CD4-positive, alpha-beta T cell (primary cell): ENCODE results near the gene BRD1. TPM values are rescaled to one million over a fixed set of nuclear protein-coding genes. Genes with fewer than 3 reads are reported as not detected.
A peak's percentile ranks its signal among the peaks of the same experiment; 100 is the strongest.

ENCODE experiments used
- ATAC-seq: fragments of 200-7000 bp; cut with Tn5 transposase; one replicate; pipeline ENCODE4 v1.10.0; 2022; ENCODE audit warnings: mild to moderate bottlenecking; ENCODE audit not compliant: poor library complexity
- CTCF ChIA-PET: fragments of 350-600 bp; sonication (Branson Sonifier 250); formaldehyde crosslinking; loops from one replicate; lab custom pipeline; 2021; ENCODE audit warnings: antibody characterized with exemption, inconsistent platforms; lab: Charles Lee
- POLR2A ChIA-PET: fragments of 350-600 bp; sonication (Branson Sonifier 250); formaldehyde crosslinking; loops from one replicate; lab custom pipeline; 2021; ENCODE audit warnings: antibody characterized with exemption, inconsistent platforms; lab: Charles Lee
- DNase-seq, 14 experiments: peaks; one replicate each; pipeline ENCODE4 v3.0.0-alpha.2; 2013 to 2020; ENCODE audit warnings: mixed read lengths in 2 of 14
- H3K27ac ChIP-seq, 2 donors: one replicate each; pipeline versions ENCODE4 v1.5.1 to v1.7.0; 2013; ENCODE audit warnings: low read length in 2 of 2, low read depth in 1 of 2, mild to moderate bottlenecking in 1 of 2
- H3K27me3 ChIP-seq, 2 experiments: 1 replicate in 1 of 2; 2 replicates in 1 of 2; pipeline versions ENCODE4 v1.6.1 to v1.7.0; 2013; ENCODE audit warnings: low read length in 2 of 2, control low read depth in 1 of 2, mild to moderate bottlenecking in 1 of 2, moderate library complexity in 1 of 2; ENCODE audit not compliant: insufficient read depth in 2 of 2, control insufficient read depth in 1 of 2
- H3K36me3 ChIP-seq: one replicate; pipeline ENCODE4 v1.6.1; 2013; ENCODE audit warnings: low read length, control low read depth; ENCODE audit not compliant: insufficient read depth
- H3K4me1 ChIP-seq: one replicate; pipeline ENCODE4 v1.6.1; 2013; ENCODE audit warnings: low read length, control low read depth; ENCODE audit not compliant: insufficient read depth
- H3K4me3 ChIP-seq: one replicate; pipeline ENCODE4 v1.5.1; 2013; ENCODE audit warnings: mild to moderate bottlenecking, low read length, moderate library complexity
- H3K9me3 ChIP-seq, 2 experiments: 1 replicate in 1 of 2; 2 replicates in 1 of 2; pipeline versions ENCODE4 v1.6.1 to v1.7.0; 2013; ENCODE audit warnings: low read length in 2 of 2, mild to moderate bottlenecking in 2 of 2, control low read depth in 1 of 2, moderate library complexity in 1 of 2; ENCODE audit not compliant: control insufficient read depth in 1 of 2, insufficient read depth in 1 of 2
- H3K27ac Mint-ChIP-seq: one replicate; pipeline ENCODE4 v1.8.0; 2020; ENCODE audit warnings: mixed read lengths
- H3K27me3 Mint-ChIP-seq: one replicate; pipeline ENCODE4 v1.8.0; 2021; ENCODE audit warnings: mixed read lengths
- H3K36me3 Mint-ChIP-seq: one replicate; pipeline ENCODE4 v1.8.0; 2021; ENCODE audit warnings: low read depth, mixed read lengths
- H3K4me1 Mint-ChIP-seq: one replicate; pipeline ENCODE4 v1.8.0; 2021; ENCODE audit warnings: low read depth, mixed read lengths
- H3K4me3 Mint-ChIP-seq: one replicate; pipeline ENCODE4 v1.8.0; 2020; ENCODE audit warnings: mild to moderate bottlenecking, mixed read lengths
- H3K9me3 Mint-ChIP-seq: one replicate; pipeline ENCODE4 v1.8.0; 2020; ENCODE audit warnings: mixed read lengths
- CTCF ChIP-seq: fragments of 200-600 bp; IDR thresholded peaks from one replicate; pipeline ENCODE4 v1.8.0; 2022; ENCODE audit warnings: antibody characterized with exemption, mild to moderate bottlenecking
- intact Hi-C, 2 experiments: fragments of 100-400 bp; cut with DNase I in 1 of 2; cut with micrococcal nuclease in 1 of 2; formaldehyde crosslinking; loops; one replicate each; pipeline versions ENCODE4 v1.15.1 to v1.9.0; 2023 to 2025; cut with DNase I, micrococcal nuclease
- total RNA-seq, 174 experiments: library from RNA in 2 of 174; stranded (reverse) in 2 of 174; gene quantifications; one replicate each; pipeline ENCODE4 v1.2.3 and lab custom pipeline; 2021 to 2026

Gene BRD1
- total RNA-seq, 2 experiments from 2014 or later = 129 to 130 TPM

- intact Hi-C loops = loop anchor here in 1 of 2 experiments (5.0 to 10.0 kb wide), 2 partner anchors 419 to 672 kb away; no protein-coding TSS in a partner anchor
- ChIA-PET POLR2A (no interaction called here), CTCF (no interaction called here)
- peaks cover 0 to 8% of the 10 kb centered on the region in 2 experiments for H3K9me3 ChIP-seq
- peaks cover 28% of the 10 kb centered on the region for H3K4me1 ChIP-seq
- no peaks in the 10 kb centered on the region for H3K36me3 ChIP-seq
- Mint-ChIP-seq H3K27ac (no peak overlapping the region), H3K4me3 (no peak overlapping the region), H3K4me1 (peaks cover 16% of the 10 kb centered on the region), H3K9me3 (no peaks in the 10 kb centered on the region), H3K36me3 (no peaks in the 10 kb centered on the region), H3K27me3 (peaks cover 52% of the 10 kb centered on the region)
- DNase-seq (no peak), ATAC-seq (no peak)
- H3K4me3 ChIP-seq = no peak overlapping the region
- H3K27ac ChIP-seq = no peak overlapping the region
- no peak for TF ChIP-seq CTCF
- peaks cover 40 to 50% of the 10 kb centered on the region in 2 experiments for H3K27me3 ChIP-seq
These were observed 101.0 kb downstream of the BRD1 start for GRCh38 chr22:49726701-49727101.

- H3K36me3 Mint-ChIP-seq = no peaks in the 10 kb centered on the region
- no peaks in the 10 kb centered on the region for H3K9me3 Mint-ChIP-seq
- H3K9me3 ChIP-seq = peaks cover 0 to 8% of the 10 kb centered on the region in 2 experiments
- intact Hi-C loops = loop anchor here in 1 of 2 experiments (5.0 to 10.0 kb wide), 2 partner anchors 419 to 671 kb away; no protein-coding TSS in a partner anchor
- no peak for TF ChIP-seq CTCF
- H3K27ac ChIP-seq = no peak overlapping the region
- H3K4me1 Mint-ChIP-seq = peaks cover 16% of the 10 kb centered on the region
- ATAC-seq = no peak
- H3K27ac Mint-ChIP-seq = no peak overlapping the region
- no peak for DNase-seq
- H3K27me3 Mint-ChIP-seq = peaks cover 47% of the 10 kb centered on the region
- H3K4me3 ChIP-seq = no peak overlapping the region
- H3K4me3 Mint-ChIP-seq = peak overlapping the region; percentile 56
- peaks cover 37 to 46% of the 10 kb centered on the region in 2 experiments for H3K27me3 ChIP-seq
- POLR2A ChIA-PET = no interaction called here
- peaks cover 28% of the 10 kb centered on the region for H3K4me1 ChIP-seq
- H3K36me3 ChIP-seq = no peaks in the 10 kb centered on the region
- CTCF ChIA-PET = no interaction called here
These were observed 101.5 kb downstream of the BRD1 start for GRCh38 chr22:49726022-49726681.

GRCh38 chr22:49725516-49725915 lies 102.2 kb downstream of the BRD1 start:
- Mint-ChIP-seq H3K9me3 (no peaks in the 10 kb centered on the region), H3K36me3 (no peaks in the 10 kb centered on the region), H3K27me3 (peaks cover 41% of the 10 kb centered on the region), H3K27ac (no peak overlapping the region), H3K4me1 (peaks cover 16% of the 10 kb centered on the region), H3K4me3 (no peak overlapping the region)
- CTCF ChIA-PET = interaction anchor here (1.1 kb wide), 1 partner anchor 679 kb away, joined by 3 read pairs; no protein-coding TSS in a partner anchor
- no peak overlapping the region for H3K27ac ChIP-seq
- intact Hi-C loops = loop anchor here in 1 of 2 experiments (5.0 to 10.0 kb wide), 2 partner anchors 418 to 671 kb away; no protein-coding TSS in a partner anchor
- peaks cover 28% of the 10 kb centered on the region for H3K4me1 ChIP-seq
- peaks cover 0 to 8% of the 10 kb centered on the region in 2 experiments for H3K9me3 ChIP-seq
- ATAC-seq (no peak), DNase-seq (peak in 1 of 14 experiments; percentile 27)
- no peak overlapping the region for H3K4me3 ChIP-seq
- no peaks in the 10 kb centered on the region for H3K36me3 ChIP-seq
- POLR2A ChIA-PET = no interaction called here
- H3K27me3 ChIP-seq = peaks cover 36 to 40% of the 10 kb centered on the region in 2 experiments
- TF ChIP-seq CTCF = no peak
